ENCODE results near the gene KATNAL2. TPM values are rescaled to one million over a fixed set of nuclear protein-coding genes. Genes with fewer than 3 reads are reported as not detected.

The KATNAL2 gene, protein sequence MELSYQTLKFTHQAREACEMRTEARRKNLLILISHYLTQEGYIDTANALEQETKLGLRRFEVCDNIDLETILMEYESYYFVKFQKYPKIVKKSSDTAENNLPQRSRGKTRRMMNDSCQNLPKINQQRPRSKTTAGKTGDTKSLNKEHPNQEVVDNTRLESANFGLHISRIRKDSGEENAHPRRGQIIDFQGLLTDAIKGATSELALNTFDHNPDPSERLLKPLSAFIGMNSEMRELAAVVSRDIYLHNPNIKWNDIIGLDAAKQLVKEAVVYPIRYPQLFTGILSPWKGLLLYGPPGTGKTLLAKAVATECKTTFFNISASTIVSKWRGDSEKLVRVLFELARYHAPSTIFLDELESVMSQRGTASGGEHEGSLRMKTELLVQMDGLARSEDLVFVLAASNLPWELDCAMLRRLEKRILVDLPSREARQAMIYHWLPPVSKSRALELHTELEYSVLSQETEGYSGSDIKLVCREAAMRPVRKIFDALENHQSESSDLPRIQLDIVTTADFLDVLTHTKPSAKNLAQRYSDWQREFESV
- total RNA-seq (1 to 10 TPM in 1 of 2 experiments, under 1 TPM in 1; 0.94 to 2.1 TPM), polyA plus RNA-seq (not detected)

DNA sequence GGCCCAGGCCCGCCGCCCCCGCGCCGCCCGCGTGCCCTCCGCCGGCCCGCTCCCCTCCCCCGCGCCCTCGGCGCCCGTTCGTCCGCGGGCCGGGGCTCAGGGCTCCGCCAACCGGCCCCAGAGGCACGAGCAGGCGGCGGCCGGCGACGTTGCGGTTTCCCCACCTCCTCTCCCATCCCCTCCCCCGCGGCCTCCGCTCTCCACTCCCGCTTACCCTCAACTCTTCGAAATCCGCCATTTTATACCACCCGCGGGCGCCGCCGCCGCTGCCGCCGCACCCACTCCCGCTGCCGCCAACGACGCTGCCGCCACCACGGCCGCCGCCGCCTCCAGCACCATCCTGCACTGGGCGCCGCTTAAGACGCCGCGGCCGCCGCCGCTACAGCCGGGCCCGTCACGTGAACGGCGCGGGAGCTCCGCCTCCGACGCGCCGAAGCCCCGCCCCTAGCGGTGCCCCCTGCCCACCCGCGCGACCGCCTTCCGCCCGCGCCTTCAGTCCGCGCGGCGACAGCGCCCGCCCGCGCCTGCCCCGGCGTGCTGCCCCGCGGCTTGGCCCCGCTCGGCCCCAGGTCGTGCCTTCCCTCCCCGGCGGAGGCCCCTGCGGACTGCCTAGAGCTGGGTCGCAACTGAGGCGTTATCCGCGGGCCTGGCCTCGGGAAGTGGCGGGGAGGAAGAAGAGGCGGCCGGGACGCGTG, at the start of gene KATNAL2, which contains the start of gene PIAS2:
TSS of gene KATNAL2 (plus strand) at position 495 of the 695 bp plus-strand sequence. CDS start 29,271 bp downstream, outside the sequence.
TSS of gene PIAS2 (minus strand) at position 400 of the 695 bp plus-strand sequence. CDS start at position 238, 162 bp downstream.
- CTCF ChIA-PET (ENCODE audit: partially characterized antibody) = interaction anchor here (1.0 kb wide), 1 partner anchor 744 kb away, joined by 4 read pairs; no protein-coding TSS in a partner anchor
- no peaks in the 10 kb centered on the region for H3K36me3 ChIP-seq (ENCODE audit: insufficient read depth, low read length)
- no peaks in the 10 kb centered on the region for H3K27me3 ChIP-seq (ENCODE audit: insufficient read depth, low read length)
- no peaks in the 10 kb centered on the region for H3K9me3 ChIP-seq (ENCODE audit: control insufficient read depth in 1 of 2, low read length in 2 of 2)
- H3K4me3 ChIP-seq (ENCODE audit: low read length in 2 of 2) = peak within 1 kb of the TSS; percentile 60 to 66
- Mint-ChIP-seq H3K27ac (peak within 1 kb of the TSS; percentile 89 to 95 (median 91)), H3K4me1 (peaks cover 35 to 56% (median 47%) of the 10 kb centered on the region in 4 donors), H3K9me3 (no peaks in the 10 kb centered on the region), H3K27me3 (no peaks in the 10 kb centered on the region), H3K36me3 (peaks cover 4 to 8% of the 10 kb centered on the region in 2 donors), H3K4me3 (peak within 1 kb of the TSS; percentile 91 to 96 (median 92))
- H3K27ac ChIP-seq (ENCODE audit: low read depth, low read length) = peak within 1 kb of the TSS; percentile 40
- intact Hi-C loops (cut with micrococcal nuclease) = loop anchor here (2.0 to 10.0 kb wide), 4 partner anchors 90 to 1015 kb away; partner anchors contain the start of genes IER3IP1 and SMAD2
- H3K4me1 ChIP-seq (ENCODE audit: insufficient read depth, low read length) = peaks cover 27% of the 10 kb centered on the region
- peak; percentile 72 to 79 (median 73) for DNase-seq
- POLR2A ChIA-PET (ENCODE audit: partially characterized antibody) = interaction anchor here (0.6 to 1.3 kb wide), 3 partner anchors 233 to 758 kb away, joined by 3 to 10 read pairs (median 4); partner anchors contain the start of gene HDHD2

DNA sequence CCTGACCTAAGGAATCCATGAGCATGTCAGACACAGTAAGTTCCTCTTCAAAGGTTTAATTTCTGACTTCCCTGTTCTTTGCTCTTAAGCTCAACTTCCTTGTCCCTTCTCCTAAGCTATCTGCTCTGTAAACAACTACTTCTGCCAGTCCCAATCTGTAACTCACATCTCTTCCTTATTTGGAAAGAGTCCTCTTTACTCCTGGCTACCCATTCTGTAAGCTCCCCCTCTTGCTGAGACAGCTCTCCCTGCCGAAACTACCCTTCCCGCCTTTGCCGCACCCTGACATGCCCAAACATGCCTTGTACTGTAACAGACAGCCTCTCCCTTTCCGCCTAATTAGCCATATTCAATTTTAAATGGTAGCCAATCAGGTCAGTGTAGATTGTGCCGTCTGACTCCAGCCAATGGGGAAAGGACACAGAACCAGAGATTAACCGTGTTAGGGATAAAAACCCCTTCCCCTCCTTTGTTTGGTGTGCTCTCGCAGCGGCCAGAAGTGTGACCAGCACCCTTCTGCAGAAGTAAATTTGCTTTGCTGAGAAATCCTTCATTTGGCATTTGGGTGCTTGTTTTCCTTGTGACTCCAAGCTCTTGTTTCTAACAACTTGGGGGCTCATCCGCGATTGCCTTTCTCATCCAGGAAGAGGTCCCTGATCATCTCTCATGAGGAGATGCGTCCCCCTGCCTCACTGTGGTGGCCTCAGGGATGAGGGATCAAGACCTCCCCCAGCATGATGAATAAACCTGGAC, 49.1 kb upstream of the KATNAL2 start:
- H3K4me3 ChIP-seq (ENCODE audit: low read length in 2 of 2) = no peak overlapping the region
- no peaks in the 10 kb centered on the region for H3K36me3 ChIP-seq (ENCODE audit: insufficient read depth, low read length)
- POLR2A ChIA-PET (ENCODE audit: partially characterized antibody) = no interaction called here
- intact Hi-C loops (cut with micrococcal nuclease) = no loop called here
- Mint-ChIP-seq H3K27ac (no peak overlapping the region), H3K27me3 (no peaks in the 10 kb centered on the region), H3K4me1 (peaks cover 18 to 32% (median 23%) of the 10 kb centered on the region in 4 donors), H3K36me3 (peaks cover 51 to 56% of the 10 kb centered on the region in 2 donors), H3K9me3 (peaks cover 3 to 37% (median 26%) of the 10 kb centered on the region in 8 donors), H3K4me3 (peak overlapping the region in 1 of 8 donors; percentile 11)
- CTCF ChIA-PET (ENCODE audit: partially characterized antibody) = interaction anchor here (1.1 kb wide), 1 partner anchor 27 kb away, joined by 3 read pairs; no protein-coding TSS in a partner anchor
- no peak for DNase-seq
- H3K9me3 ChIP-seq (ENCODE audit: control insufficient read depth in 1 of 2, low read length in 2 of 2) = peaks cover 0 to 5% of the 10 kb centered on the region in 2 donors
- H3K27ac ChIP-seq (ENCODE audit: low read depth, low read length) = no peak overlapping the region
- H3K4me1 ChIP-seq (ENCODE audit: insufficient read depth, low read length) = peaks cover 4% of the 10 kb centered on the region
- H3K27me3 ChIP-seq (ENCODE audit: insufficient read depth, low read length) = no peaks in the 10 kb centered on the region

DNA sequence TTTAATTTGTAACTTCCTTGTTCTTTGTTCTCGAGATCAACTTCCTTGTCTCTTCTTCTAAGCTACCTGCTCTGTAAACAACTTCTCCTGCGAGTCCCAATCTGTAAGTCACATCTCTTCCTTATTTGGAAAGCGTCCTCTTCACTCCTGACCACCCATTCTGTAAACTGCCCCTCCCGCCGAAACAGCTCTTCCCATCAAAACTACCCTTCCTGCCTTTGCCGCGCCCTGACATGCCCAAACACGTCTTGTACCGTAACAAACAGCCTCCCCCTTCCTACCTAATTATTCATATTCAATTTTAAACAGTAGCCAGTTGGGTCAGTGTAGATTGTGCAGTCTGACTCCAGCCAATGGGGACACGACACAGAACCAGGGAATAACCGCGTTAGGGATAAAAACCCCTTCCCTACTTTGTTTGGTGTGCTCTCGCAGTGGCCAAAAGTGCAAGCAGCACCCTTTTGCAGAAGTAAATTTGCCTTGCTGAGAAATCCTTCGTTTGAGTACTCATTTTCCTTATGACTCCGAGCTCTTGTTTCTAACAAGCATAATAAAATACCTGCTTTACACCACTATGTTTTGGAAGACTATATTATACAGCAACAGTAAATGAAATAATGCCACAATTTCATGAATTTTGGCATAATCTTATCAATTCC, 39.9 kb upstream of the KATNAL2 start:
- intact Hi-C loops (cut with micrococcal nuclease) = no loop called here
- ChIA-PET POLR2A (ENCODE audit: partially characterized antibody) (no interaction called here), CTCF (ENCODE audit: partially characterized antibody) (no interaction called here)
- Mint-ChIP-seq H3K4me1 (peaks cover 8 to 47% (median 20%) of the 10 kb centered on the region in 4 donors), H3K27ac (peak overlapping the region in 2 of 7 donors; percentile 21 to 68), H3K27me3 (no peaks in the 10 kb centered on the region), H3K36me3 (peaks cover 64 to 73% of the 10 kb centered on the region in 2 donors), H3K9me3 (peaks cover 4 to 42% (median 36%) of the 10 kb centered on the region in 8 donors), H3K4me3 (peak overlapping the region in 4 of 8 donors; percentile 1 to 40 (median 20))
- Histone ChIP-seq H3K27me3 (ENCODE audit: insufficient read depth, low read length) (no peaks in the 10 kb centered on the region), H3K27ac (ENCODE audit: low read depth, low read length) (no peak overlapping the region), H3K4me1 (ENCODE audit: insufficient read depth, low read length) (peaks cover 16% of the 10 kb centered on the region), H3K4me3 (ENCODE audit: low read length in 2 of 2) (no peak overlapping the region), H3K9me3 (ENCODE audit: control insufficient read depth in 1 of 2, low read length in 2 of 2) (peaks cover 0 to 11% of the 10 kb centered on the region in 2 donors), H3K36me3 (ENCODE audit: insufficient read depth, low read length) (no peaks in the 10 kb centered on the region)
- DNase-seq = no peak

- Histone ChIP-seq H3K27ac (ENCODE audit: low read depth, low read length) (no peak overlapping the region), H3K9me3 (ENCODE audit: control insufficient read depth in 1 of 2, low read length in 2 of 2) (peaks cover 0 to under 1% of the 10 kb centered on the region in 2 donors), H3K4me3 (ENCODE audit: low read length in 2 of 2) (no peak overlapping the region), H3K36me3 (ENCODE audit: insufficient read depth, low read length) (no peaks in the 10 kb centered on the region), H3K4me1 (ENCODE audit: insufficient read depth, low read length) (no peaks in the 10 kb centered on the region), H3K27me3 (ENCODE audit: insufficient read depth, low read length) (no peaks in the 10 kb centered on the region)
- Mint-ChIP-seq H3K9me3 (peaks cover 0 to 18% (median 12%) of the 10 kb centered on the region in 8 donors), H3K36me3 (peaks cover 30 to 46% of the 10 kb centered on the region in 2 donors), H3K4me1 (peaks cover 4 to 14% (median 5%) of the 10 kb centered on the region in 4 donors), H3K27ac (no peak overlapping the region), H3K4me3 (no peak overlapping the region), H3K27me3 (no peaks in the 10 kb centered on the region)
- DNase-seq = no peak
- ChIA-PET CTCF (ENCODE audit: partially characterized antibody) (no interaction called here), POLR2A (ENCODE audit: partially characterized antibody) (no interaction called here)
- intact Hi-C loops (cut with micrococcal nuclease) = no loop called here
These were observed 34.2 kb upstream of the KATNAL2 start for GRCh38 chr18:46883180-46883579.

DNA sequence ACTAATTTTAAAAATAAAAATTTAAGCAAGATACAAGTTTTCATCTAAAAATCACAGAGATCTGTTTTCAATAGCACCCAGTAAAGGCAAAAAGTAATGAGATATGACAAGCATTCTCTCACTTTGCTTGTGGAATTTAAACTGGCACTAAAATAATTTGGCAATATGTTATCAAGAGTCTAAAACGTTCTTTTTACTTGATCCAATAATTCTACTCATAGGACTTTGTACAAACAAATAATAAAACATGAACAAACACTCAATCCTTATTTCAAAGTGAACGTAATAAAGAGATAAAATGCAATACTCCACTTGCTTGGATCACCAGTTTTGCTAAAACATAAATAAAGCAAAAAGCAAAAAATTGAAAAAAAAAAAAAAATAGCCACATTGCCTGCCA, 30.5 kb upstream of the KATNAL2 start:
- ChIA-PET POLR2A (ENCODE audit: partially characterized antibody) (no interaction called here), CTCF (ENCODE audit: partially characterized antibody) (no interaction called here)
- no peaks in the 10 kb centered on the region for H3K9me3 ChIP-seq (ENCODE audit: control insufficient read depth in 1 of 2, low read length in 2 of 2)
- H3K4me3 ChIP-seq (ENCODE audit: low read length in 2 of 2) = no peak overlapping the region
- peaks cover 40 to 53% of the 10 kb centered on the region in 2 donors for H3K36me3 Mint-ChIP-seq
- H3K4me3 Mint-ChIP-seq = no peak overlapping the region
- no peak for DNase-seq
- H3K27ac ChIP-seq (ENCODE audit: low read depth, low read length) = no peak overlapping the region
- H3K4me1 Mint-ChIP-seq = peaks cover 9 to 22% (median 19%) of the 10 kb centered on the region in 4 donors
- no peaks in the 10 kb centered on the region for H3K27me3 ChIP-seq (ENCODE audit: insufficient read depth, low read length)
- H3K27ac Mint-ChIP-seq = no peak overlapping the region
- peaks cover 3% of the 10 kb centered on the region for H3K4me1 ChIP-seq (ENCODE audit: insufficient read depth, low read length)
- no peaks in the 10 kb centered on the region for H3K27me3 Mint-ChIP-seq
- peaks cover 4% of the 10 kb centered on the region for H3K36me3 ChIP-seq (ENCODE audit: insufficient read depth, low read length)
- intact Hi-C loops (cut with micrococcal nuclease) = no loop called here
- H3K9me3 Mint-ChIP-seq = peaks cover 2 to 17% (median 13%) of the 10 kb centered on the region in 8 donors

- Histone ChIP-seq H3K4me3 (ENCODE audit: low read length in 2 of 2) (no peak overlapping the region), H3K9me3 (ENCODE audit: control insufficient read depth in 1 of 2, low read length in 2 of 2) (no peaks in the 10 kb centered on the region), H3K36me3 (ENCODE audit: insufficient read depth, low read length) (peaks cover 4% of the 10 kb centered on the region), H3K27ac (ENCODE audit: low read depth, low read length) (no peak overlapping the region), H3K27me3 (ENCODE audit: insufficient read depth, low read length) (no peaks in the 10 kb centered on the region), H3K4me1 (ENCODE audit: insufficient read depth, low read length) (peaks cover 8% of the 10 kb centered on the region)
- Mint-ChIP-seq H3K9me3 (peaks cover 2 to 17% (median 13%) of the 10 kb centered on the region in 8 donors), H3K4me3 (no peak overlapping the region), H3K27me3 (no peaks in the 10 kb centered on the region), H3K4me1 (peaks cover 18 to 40% (median 34%) of the 10 kb centered on the region in 4 donors), H3K36me3 (peaks cover 38 to 59% of the 10 kb centered on the region in 2 donors), H3K27ac (no peak overlapping the region)
- no peak for DNase-seq
- ChIA-PET POLR2A (ENCODE audit: partially characterized antibody) (no interaction called here), CTCF (ENCODE audit: partially characterized antibody) (no interaction called here)
- intact Hi-C loops (cut with micrococcal nuclease) = no loop called here
These were observed 28.4 kb upstream of the KATNAL2 start for GRCh38 chr18:46888965-46889364.
